OCI-LY3 (cell line): ENCODE results near the gene TRIM67.

Experiments used
- H2AFZ ChIP-seq: fragments of 200-600, 300-600 bp; shearing (Covaris generic); 2 replicates; pipeline ENCODE4 v1.6.0; 2014; ENCODE audit warnings: antibody characterized with exemption, low read depth, low read length
- H3K27ac ChIP-seq: fragments of 200-600, 300-600 bp; sonication (generic); 2 replicates; pipeline ENCODE4 v1.5.1; 2014; ENCODE audit warnings: mild to moderate bottlenecking, low read length, moderate library complexity, mixed read lengths
- H3K27me3 ChIP-seq: fragments of 200-600, 300-600 bp; sonication (generic); 2 replicates; pipeline ENCODE4 v1.6.1; 2014; ENCODE audit warnings: low read depth, low read length, mixed read lengths
- H3K36me3 ChIP-seq: fragments of 200-600, 300-600 bp; sonication (generic); replicated peaks from 2 replicates; pipeline ENCODE3; 2014; ENCODE audit warnings: low read depth, low read length, mixed read lengths
- H3K4me1 ChIP-seq: fragments of 300-600, 200-600 bp; sonication (generic); 2 replicates; pipeline ENCODE4 v1.6.1; 2014; ENCODE audit warnings: low read length, mixed read lengths
- H3K4me2 ChIP-seq: fragments of 200-600, 300-600 bp; sonication (generic); 2 replicates; pipeline ENCODE4 v1.6.1; 2014; ENCODE audit warnings: low read length, mixed read lengths
- H3K4me3 ChIP-seq: fragments of 300-600, 200-600 bp; sonication (generic); 2 replicates; pipeline ENCODE4 v1.5.1; 2014; ENCODE audit warnings: antibody characterized with exemption, mild to moderate bottlenecking, low read length, moderate library complexity
- H3K79me2 ChIP-seq: fragments of 300-600, 200-600 bp; shearing (Covaris generic); 2 replicates; pipeline ENCODE4 v1.6.1; 2014; ENCODE audit warnings: mild to moderate bottlenecking, low read length, mixed read lengths
- H3K9ac ChIP-seq: fragments of 300-600, 200-600 bp; shearing (Covaris generic); 2 replicates; pipeline ENCODE4 v1.6.0; 2014; ENCODE audit warnings: mild to moderate bottlenecking, low read length, moderate library complexity
- H3K9me3 ChIP-seq: fragments of 200-600, 300-600 bp; shearing (Covaris generic); 2 replicates; pipeline ENCODE4 v1.6.1; 2014; ENCODE audit warnings: low read length, mixed read lengths; ENCODE audit not compliant: insufficient read depth
- H4K20me1 ChIP-seq: fragments of 200-600, 300-600 bp; sonication (generic); 2 replicates; pipeline ENCODE4 v1.6.1; 2016; ENCODE audit warnings: low read length, mixed read lengths; ENCODE audit not compliant: insufficient read depth
- EZH2phosphoT487 ChIP-seq: fragments of 200-600 bp; shearing (Covaris generic); IDR thresholded peaks from 2 replicates; pipeline ENCODE4 v1.6.1; 2018; ENCODE audit warnings: antibody characterized with exemption, mixed run types, low read depth
- TF ChIP-seq, protein P1 (sequence below): fragments of 200-600, 300-600 bp; sonication (generic); IDR thresholded peaks from 2 replicates; pipeline ENCODE4 v1.5.1; 2014; ENCODE audit warnings: antibody characterized with exemption, low read length, low read depth

The TRIM67 gene

GRCh38 chr1:231192620-231193163, 30.8 kb downstream of the TRIM67 start:
- TF ChIP-seq EZH2phosphoT487, result no peak
- TF ChIP-seq, protein P1, sequence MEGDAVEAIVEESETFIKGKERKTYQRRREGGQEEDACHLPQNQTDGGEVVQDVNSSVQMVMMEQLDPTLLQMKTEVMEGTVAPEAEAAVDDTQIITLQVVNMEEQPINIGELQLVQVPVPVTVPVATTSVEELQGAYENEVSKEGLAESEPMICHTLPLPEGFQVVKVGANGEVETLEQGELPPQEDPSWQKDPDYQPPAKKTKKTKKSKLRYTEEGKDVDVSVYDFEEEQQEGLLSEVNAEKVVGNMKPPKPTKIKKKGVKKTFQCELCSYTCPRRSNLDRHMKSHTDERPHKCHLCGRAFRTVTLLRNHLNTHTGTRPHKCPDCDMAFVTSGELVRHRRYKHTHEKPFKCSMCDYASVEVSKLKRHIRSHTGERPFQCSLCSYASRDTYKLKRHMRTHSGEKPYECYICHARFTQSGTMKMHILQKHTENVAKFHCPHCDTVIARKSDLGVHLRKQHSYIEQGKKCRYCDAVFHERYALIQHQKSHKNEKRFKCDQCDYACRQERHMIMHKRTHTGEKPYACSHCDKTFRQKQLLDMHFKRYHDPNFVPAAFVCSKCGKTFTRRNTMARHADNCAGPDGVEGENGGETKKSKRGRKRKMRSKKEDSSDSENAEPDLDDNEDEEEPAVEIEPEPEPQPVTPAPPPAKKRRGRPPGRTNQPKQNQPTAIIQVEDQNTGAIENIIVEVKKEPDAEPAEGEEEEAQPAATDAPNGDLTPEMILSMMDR, result no peak
- Histone ChIP-seq H3K9me3 (no peaks in the 10 kb centered on the region), H3K4me2 (no peak overlapping the region), H3K27ac (no peak overlapping the region), H3K36me3 (no peaks in the 10 kb centered on the region), H3K4me1 (no peaks in the 10 kb centered on the region), H4K20me1 (no peaks in the 10 kb centered on the region), H3K9ac (no peak overlapping the region), H3K79me2 (no peaks in the 10 kb centered on the region), H3K27me3 (peaks cover 10% of the 10 kb centered on the region; the same call in 1 of the 2 replicates), H3K4me3 (no peak overlapping the region), H2AFZ (no peak overlapping the region)

- no peaks in the 10 kb centered on the region for H3K36me3 ChIP-seq
- H3K4me3 ChIP-seq, result no peak overlapping the region
- H3K4me2 ChIP-seq, result no peak overlapping the region
- H3K9ac ChIP-seq, result no peak overlapping the region
- no peaks in the 10 kb centered on the region; the same call in 1 of the 2 replicates for H3K27me3 ChIP-seq
- H4K20me1 ChIP-seq, result no peaks in the 10 kb centered on the region
- H3K27ac ChIP-seq, result no peak overlapping the region
- H3K4me1 ChIP-seq, result no peaks in the 10 kb centered on the region
- H3K79me2 ChIP-seq, result no peaks in the 10 kb centered on the region
- TF ChIP-seq, protein P1, result no peak
- TF ChIP-seq EZH2phosphoT487, result no peak
- H3K9me3 ChIP-seq, result no peaks in the 10 kb centered on the region
- no peak overlapping the region for H2AFZ ChIP-seq
These were observed 32.0 kb downstream of the TRIM67 start for GRCh38 chr1:231193710-231194340.

DNA sequence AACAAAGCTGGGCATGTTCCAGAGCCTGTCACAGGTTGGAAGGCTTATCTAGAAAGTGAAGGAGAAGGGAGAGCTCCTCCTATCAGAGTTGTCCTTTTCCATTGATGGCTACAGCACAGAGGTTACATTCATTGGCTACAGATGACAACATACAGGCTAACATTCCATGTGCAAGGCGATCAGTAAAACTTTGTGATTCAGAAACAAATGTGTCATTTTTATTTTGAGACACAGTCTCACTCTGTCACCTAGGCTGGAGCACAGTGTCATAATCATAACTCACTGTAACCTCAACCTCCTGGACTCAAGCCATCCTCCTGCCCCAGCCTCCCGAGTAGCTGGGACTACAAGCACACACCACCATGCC, 32.6 kb downstream of the TRIM67 start:
- no peak overlapping the region for H3K4me3 ChIP-seq
- no peak for TF ChIP-seq EZH2phosphoT487
- TF ChIP-seq, protein P1, result no peak
- no peaks in the 10 kb centered on the region for H3K79me2 ChIP-seq
- H3K4me1 ChIP-seq, result no peaks in the 10 kb centered on the region
- H4K20me1 ChIP-seq, result no peaks in the 10 kb centered on the region
- no peak overlapping the region for H3K4me2 ChIP-seq
- no peak overlapping the region for H2AFZ ChIP-seq
- H3K9me3 ChIP-seq, result no peaks in the 10 kb centered on the region
- H3K27ac ChIP-seq, result no peak overlapping the region
- peaks cover 4% of the 10 kb centered on the region for H3K27me3 ChIP-seq
- H3K9ac ChIP-seq, result no peak overlapping the region
- no peaks in the 10 kb centered on the region for H3K36me3 ChIP-seq

DNA sequence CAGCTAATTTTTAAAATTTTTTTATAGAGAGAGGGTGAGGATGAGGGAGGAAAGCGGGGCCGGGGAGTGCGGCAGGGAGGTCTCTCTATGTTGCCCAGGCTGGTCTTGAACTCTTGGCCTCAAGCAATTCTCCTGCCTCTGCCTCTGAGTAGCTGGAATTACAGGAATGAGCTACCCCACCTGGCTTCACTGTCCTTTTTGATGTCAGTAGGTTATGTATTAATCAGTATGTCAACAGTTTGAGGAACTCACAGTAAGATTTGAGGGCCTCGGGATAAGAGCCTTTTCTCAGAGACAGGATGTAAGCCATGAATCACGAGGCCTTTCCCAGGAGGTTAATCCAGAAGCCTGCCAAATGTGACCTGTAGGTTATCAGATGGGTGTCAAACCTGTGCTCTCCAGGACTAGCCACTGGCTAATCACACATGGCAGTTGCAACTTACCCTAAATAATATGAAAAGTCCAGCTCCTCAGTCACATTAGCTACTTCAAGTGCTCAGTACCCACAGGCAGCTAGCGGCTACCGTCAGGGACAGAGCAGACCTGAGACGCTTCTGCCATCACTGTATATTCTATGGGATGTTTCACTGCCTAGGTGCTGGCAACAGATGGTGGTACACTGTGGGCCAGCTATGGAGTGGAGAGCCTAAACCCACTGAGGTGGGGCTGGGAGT, 33.1 kb downstream of the TRIM67 start:
- Histone ChIP-seq H3K9ac (no peak overlapping the region), H3K4me2 (no peak overlapping the region), H2AFZ (no peak overlapping the region), H3K9me3 (no peaks in the 10 kb centered on the region), H3K4me3 (no peak overlapping the region), H3K36me3 (no peaks in the 10 kb centered on the region), H4K20me1 (no peaks in the 10 kb centered on the region), H3K27me3 (peaks cover 9% of the 10 kb centered on the region), H3K79me2 (no peaks in the 10 kb centered on the region), H3K27ac (no peak overlapping the region), H3K4me1 (no peaks in the 10 kb centered on the region)
- no peak for TF ChIP-seq EZH2phosphoT487
- TF ChIP-seq, protein P1, result no peak
